Measurements from ENCODE around the gene GPA33. TPM values are rescaled to one million over a fixed set of nuclear protein-coding genes. Genes with fewer than 3 reads are reported as not detected.

GPA33 gene
- polyA plus RNA-seq, 1 donor (not counting 4 experiments of a cell fraction or from before 2014, with no cell fraction given) = not detected

DNA sequence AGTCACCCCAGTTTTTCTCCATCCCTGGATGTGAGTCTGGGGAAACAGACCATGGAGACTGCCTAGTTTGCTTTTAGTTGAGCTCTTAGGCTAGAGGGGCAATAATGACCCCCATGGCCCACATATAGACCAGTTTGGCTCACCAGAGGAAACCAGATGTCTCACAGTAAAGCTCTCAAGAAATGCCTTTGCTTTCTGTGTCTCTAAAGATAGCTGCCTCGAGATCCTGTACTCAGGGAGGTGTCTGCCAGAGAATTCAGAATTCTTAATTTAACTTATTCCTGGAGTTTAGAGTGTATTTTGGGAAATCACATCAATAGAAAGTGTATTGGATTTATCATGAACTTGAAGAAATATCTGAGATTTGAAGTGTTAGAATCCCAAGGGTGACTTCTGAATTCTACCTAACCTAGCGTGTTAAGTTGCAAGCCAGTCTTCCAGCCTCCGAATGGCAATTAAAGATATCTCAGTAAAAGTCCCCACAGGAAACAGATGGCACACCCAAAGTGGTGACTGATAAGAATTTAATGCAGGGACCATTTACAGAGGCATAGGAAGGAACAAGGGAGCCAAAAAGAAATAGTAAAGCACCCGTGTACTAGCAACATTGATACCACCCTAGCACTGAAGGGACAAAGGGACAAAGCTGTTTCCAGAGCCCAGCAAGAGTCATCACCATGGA lies 40.8 kb upstream of the GPA33 start:
- H3K79me2 ChIP-seq (ENCODE audit: control insufficient read depth, insufficient read depth, low read length) = no peaks in the 10 kb centered on the region
- dilution Hi-C loops (cut with MboI; ENCODE audit: extremely low pct_ligation_motif_present, low sequenced_read_pairs) = no loop called here
- no peak overlapping the region for H3K9ac ChIP-seq (ENCODE audit: control insufficient read depth, extremely low read depth, insufficient read depth, low read length)
- no peak for FAIRE-seq
- no peaks in the 10 kb centered on the region for H3K9me1 ChIP-seq (ENCODE audit: control insufficient read depth, extremely low read depth, insufficient read depth, low read length)
- H3K9me3 ChIP-seq (ENCODE audit: control insufficient read depth, low read depth, low read length) = no peaks in the 10 kb centered on the region
- H3K27me3 ChIP-seq (ENCODE audit: control insufficient read depth, extremely low read depth, insufficient read depth, low read length) = peaks cover 10% of the 10 kb centered on the region
- H3K36me3 ChIP-seq (ENCODE audit: control insufficient read depth in 2 of 2, extremely low read depth in 1 of 2, insufficient read depth in 2 of 2, low read length in 2 of 2) = no peaks in the 10 kb centered on the region
- H3K4me1 ChIP-seq (ENCODE audit: control insufficient read depth, extremely low read depth, insufficient read depth, low read length) = peaks cover 2% of the 10 kb centered on the region
- H3K4me3 ChIP-seq (ENCODE audit: control insufficient read depth in 2 of 3, extremely low read depth in 1 of 3, insufficient read depth in 2 of 3, low read depth in 1 of 3, low read length in 3 of 3) = no peak overlapping the region
- no peak for DNase-seq (ENCODE audit: low read depth, low spot score)
- no peak overlapping the region for H3K27ac ChIP-seq (ENCODE audit: control insufficient read depth, insufficient read depth, low read length)
- TF ChIP-seq EZH2 (IDR thresholded peaks at IDR 0.05; ENCODE audit: low read length) = no peak
- TF ChIP-seq, protein P1, sequence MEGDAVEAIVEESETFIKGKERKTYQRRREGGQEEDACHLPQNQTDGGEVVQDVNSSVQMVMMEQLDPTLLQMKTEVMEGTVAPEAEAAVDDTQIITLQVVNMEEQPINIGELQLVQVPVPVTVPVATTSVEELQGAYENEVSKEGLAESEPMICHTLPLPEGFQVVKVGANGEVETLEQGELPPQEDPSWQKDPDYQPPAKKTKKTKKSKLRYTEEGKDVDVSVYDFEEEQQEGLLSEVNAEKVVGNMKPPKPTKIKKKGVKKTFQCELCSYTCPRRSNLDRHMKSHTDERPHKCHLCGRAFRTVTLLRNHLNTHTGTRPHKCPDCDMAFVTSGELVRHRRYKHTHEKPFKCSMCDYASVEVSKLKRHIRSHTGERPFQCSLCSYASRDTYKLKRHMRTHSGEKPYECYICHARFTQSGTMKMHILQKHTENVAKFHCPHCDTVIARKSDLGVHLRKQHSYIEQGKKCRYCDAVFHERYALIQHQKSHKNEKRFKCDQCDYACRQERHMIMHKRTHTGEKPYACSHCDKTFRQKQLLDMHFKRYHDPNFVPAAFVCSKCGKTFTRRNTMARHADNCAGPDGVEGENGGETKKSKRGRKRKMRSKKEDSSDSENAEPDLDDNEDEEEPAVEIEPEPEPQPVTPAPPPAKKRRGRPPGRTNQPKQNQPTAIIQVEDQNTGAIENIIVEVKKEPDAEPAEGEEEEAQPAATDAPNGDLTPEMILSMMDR (optimal IDR thresholded peaks at IDR 0.05 in 1 of 3, IDR thresholded peaks at IDR 0.05 in 1 of 3, conservative IDR thresholded peaks at IDR 0.05 in 1 of 3; ENCODE audit: extremely low read depth in 1 of 3, insufficient read depth in 2 of 3, low read length in 3 of 3) = no peak
- no peak overlapping the region for H2AFZ ChIP-seq (ENCODE audit: control insufficient read depth, low read length)
- no peaks in the 10 kb centered on the region for H4K20me1 ChIP-seq (ENCODE audit: control insufficient read depth, extremely low read depth, insufficient read depth, low read length)
- no peak overlapping the region for H3K4me2 ChIP-seq (ENCODE audit: control insufficient read depth, extremely low read depth, insufficient read depth, low read depth, low read length)

DNA sequence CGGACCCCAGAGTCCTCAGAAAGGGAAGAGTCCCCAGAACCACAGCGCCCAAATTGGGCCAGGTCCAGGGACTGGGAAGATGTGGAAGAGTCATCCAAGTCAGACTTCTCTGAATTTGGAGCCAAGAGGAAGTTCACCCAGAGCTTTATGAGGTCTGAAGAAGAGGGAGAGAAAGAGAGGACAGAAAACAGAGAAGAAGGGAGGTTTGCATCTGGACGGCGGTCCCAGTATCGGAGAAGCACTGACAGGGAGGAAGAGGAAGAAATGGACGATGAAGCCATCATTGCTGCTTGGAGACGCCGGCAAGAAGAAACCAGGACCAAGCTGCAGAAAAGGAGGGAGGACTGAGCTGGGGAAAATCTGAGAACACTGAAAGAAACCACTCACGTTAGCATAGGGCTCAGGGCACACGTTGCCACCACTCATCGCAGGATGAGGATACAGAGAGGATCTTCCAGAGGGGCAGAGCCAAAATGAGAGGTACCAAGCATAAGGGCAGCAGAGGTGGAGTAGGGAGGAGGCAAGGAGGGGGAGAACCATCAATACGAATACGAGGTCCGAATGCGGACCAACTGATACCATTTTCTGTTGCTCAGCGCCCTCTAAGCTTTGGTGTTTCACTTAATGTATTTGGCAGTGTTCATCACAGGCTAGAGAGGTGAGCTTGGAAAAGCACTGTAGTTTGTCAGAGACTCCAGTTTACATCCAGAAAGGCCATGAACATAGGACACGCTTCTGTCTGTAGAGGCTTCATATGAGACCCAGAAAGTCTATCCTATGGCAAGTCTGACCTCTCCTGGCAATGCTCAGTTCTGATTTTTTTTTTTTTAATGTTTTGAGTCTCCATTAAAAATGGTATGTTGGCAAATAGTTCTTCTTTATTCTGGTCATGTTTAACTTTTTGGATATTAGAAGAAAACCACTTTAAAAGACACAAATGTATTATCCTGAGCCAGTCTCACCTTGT lies 38.4 kb upstream of the GPA33 start:
- H3K4me3 ChIP-seq (ENCODE audit: control insufficient read depth in 2 of 3, extremely low read depth in 1 of 3, insufficient read depth in 2 of 3, low read depth in 1 of 3, low read length in 3 of 3) = no peak overlapping the region
- no peaks in the 10 kb centered on the region for H3K9me3 ChIP-seq (ENCODE audit: control insufficient read depth, low read depth, low read length)
- H3K27me3 ChIP-seq (ENCODE audit: control insufficient read depth, extremely low read depth, insufficient read depth, low read length) = peaks cover 10% of the 10 kb centered on the region
- H2AFZ ChIP-seq (ENCODE audit: control insufficient read depth, low read length) = no peak overlapping the region
- DNase-seq (ENCODE audit: low read depth, low spot score) (no peak), FAIRE-seq (no peak)
- H3K4me1 ChIP-seq (ENCODE audit: control insufficient read depth, extremely low read depth, insufficient read depth, low read length) = no peaks in the 10 kb centered on the region
- H3K79me2 ChIP-seq (ENCODE audit: control insufficient read depth, insufficient read depth, low read length) = no peaks in the 10 kb centered on the region
- no peak overlapping the region for H3K27ac ChIP-seq (ENCODE audit: control insufficient read depth, insufficient read depth, low read length)
- H3K36me3 ChIP-seq (ENCODE audit: control insufficient read depth in 2 of 2, extremely low read depth in 1 of 2, insufficient read depth in 2 of 2, low read length in 2 of 2) = no peaks in the 10 kb centered on the region
- no peak overlapping the region for H3K9ac ChIP-seq (ENCODE audit: control insufficient read depth, extremely low read depth, insufficient read depth, low read length)
- no peaks in the 10 kb centered on the region for H4K20me1 ChIP-seq (ENCODE audit: control insufficient read depth, extremely low read depth, insufficient read depth, low read length)
- no peak overlapping the region for H3K4me2 ChIP-seq (ENCODE audit: control insufficient read depth, extremely low read depth, insufficient read depth, low read depth, low read length)
- dilution Hi-C loops (cut with MboI; ENCODE audit: extremely low pct_ligation_motif_present, low sequenced_read_pairs) = no loop called here
- no peaks in the 10 kb centered on the region for H3K9me1 ChIP-seq (ENCODE audit: control insufficient read depth, extremely low read depth, insufficient read depth, low read length)
- TF ChIP-seq, protein P1 (optimal IDR thresholded peaks at IDR 0.05 in 1 of 3, IDR thresholded peaks at IDR 0.05 in 1 of 3, conservative IDR thresholded peaks at IDR 0.05 in 1 of 3; ENCODE audit: extremely low read depth in 1 of 3, insufficient read depth in 2 of 3, low read length in 3 of 3) = peak in 1 of 3 experiments; percentile 4
- TF ChIP-seq EZH2 (IDR thresholded peaks at IDR 0.05; ENCODE audit: low read length) = no peak

Data from keratinocyte (primary cell).